ENCODE measurements around the gene HSP90AA1.

HSP90AA1 gene

DNA sequence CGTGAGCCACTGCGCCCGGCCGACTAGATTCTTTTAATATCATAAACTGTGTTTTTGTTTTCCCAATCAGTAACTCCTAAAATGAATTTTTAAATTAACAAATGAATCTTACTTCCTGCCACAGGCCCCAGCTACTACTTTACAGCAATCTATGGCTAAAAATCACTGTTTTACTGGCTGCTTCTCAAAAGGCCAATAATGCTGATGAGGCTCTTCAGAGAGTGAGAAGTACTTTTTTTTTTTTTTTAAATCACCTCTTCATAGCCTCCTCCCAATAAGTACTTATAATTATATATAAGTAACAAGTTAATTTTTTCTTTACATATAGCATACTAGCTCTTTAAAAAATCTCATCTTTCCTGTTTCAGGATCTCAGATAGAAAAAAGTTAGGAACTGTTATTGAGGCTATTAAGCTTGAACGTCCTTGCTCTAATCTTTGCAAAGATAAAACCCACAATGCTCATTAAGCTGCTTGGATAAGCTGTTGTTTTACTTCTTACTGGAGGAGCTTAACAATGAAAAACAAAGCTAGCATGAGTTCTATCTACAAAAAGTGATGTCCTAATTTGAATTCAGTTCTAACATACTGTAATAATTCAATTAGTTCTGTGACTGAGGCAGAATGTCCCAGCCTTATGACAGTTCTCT lies 40.1 kb upstream of the HSP90AA1 start:
- H2AFZ ChIP-seq (ENCODE audit: low read depth, low read length): no peak overlapping the region
- no peaks in the 10 kb centered on the region for H3K79me2 ChIP-seq (ENCODE audit: insufficient read depth, low read length)
- no peaks in the 10 kb centered on the region for H3K9me3 ChIP-seq (ENCODE audit: insufficient read depth, low read length, severe bottlenecking)
- no peaks in the 10 kb centered on the region for H3K27me3 ChIP-seq (ENCODE audit: insufficient read depth, low read length, poor library complexity)
- H3K4me2 ChIP-seq (ENCODE audit: insufficient read depth, low read length): no peak overlapping the region
- no peaks in the 10 kb centered on the region for H3K36me3 ChIP-seq (ENCODE audit: insufficient read depth, low read length)
- no peaks in the 10 kb centered on the region for H3K4me1 ChIP-seq (ENCODE audit: insufficient read depth, low read length)
- H3K27ac ChIP-seq (ENCODE audit: low read length): no peak overlapping the region
- H3K9ac ChIP-seq (ENCODE audit: low read depth, low read length): no peak overlapping the region
- ATAC-seq (ENCODE audit: insufficient read depth, low read depth) (no peak), DNase-seq (no peak)
- no peak overlapping the region for H3K4me3 ChIP-seq (ENCODE audit: low read depth in 1 of 2, low read length in 2 of 2)
- TF ChIP-seq CTCF (IDR thresholded peaks at IDR 0.05; ENCODE audit: borderline replicate concordance, extremely low read depth, low read length, poor library complexity, severe bottlenecking): no peak
- TF ChIP-seq EZH2 (IDR thresholded peaks at IDR 0.05; ENCODE audit: borderline replicate concordance, low read depth, low read length, severe bottlenecking): no peak
- no peaks in the 10 kb centered on the region for H4K20me1 ChIP-seq (ENCODE audit: insufficient read depth, low read length)

GRCh38 chr14:102125546-102125945 lies 38.7 kb upstream of the HSP90AA1 start:
- H3K27ac ChIP-seq (ENCODE audit: low read length): no peak overlapping the region
- TF ChIP-seq CTCF (IDR thresholded peaks at IDR 0.05; ENCODE audit: borderline replicate concordance, extremely low read depth, low read length, poor library complexity, severe bottlenecking): no peak
- TF ChIP-seq EZH2 (IDR thresholded peaks at IDR 0.05; ENCODE audit: borderline replicate concordance, low read depth, low read length, severe bottlenecking): no peak

GRCh38 chr14:102124419-102124818 lies 37.6 kb upstream of the HSP90AA1 start:
- H3K27ac ChIP-seq (ENCODE audit: low read length): no peak overlapping the region
- no peak for DNase-seq
- no peak for ATAC-seq (ENCODE audit: insufficient read depth, low read depth)

More at GRCh38 chr14:102125546-102125945, 38.7 kb upstream of the HSP90AA1 start:
- Histone ChIP-seq H4K20me1 (ENCODE audit: insufficient read depth, low read length) (no peaks in the 10 kb centered on the region), H3K79me2 (ENCODE audit: insufficient read depth, low read length) (no peaks in the 10 kb centered on the region), H3K27me3 (ENCODE audit: insufficient read depth, low read length, poor library complexity) (no peaks in the 10 kb centered on the region), H3K9ac (ENCODE audit: low read depth, low read length) (no peak overlapping the region), H3K9me3 (ENCODE audit: insufficient read depth, low read length, severe bottlenecking) (no peaks in the 10 kb centered on the region), H3K36me3 (ENCODE audit: insufficient read depth, low read length) (no peaks in the 10 kb centered on the region), H2AFZ (ENCODE audit: low read depth, low read length) (no peak overlapping the region), H3K4me2 (ENCODE audit: insufficient read depth, low read length) (no peak overlapping the region), H3K4me3 (ENCODE audit: low read depth in 1 of 2, low read length in 2 of 2) (no peak overlapping the region), H3K4me1 (ENCODE audit: insufficient read depth, low read length) (no peaks in the 10 kb centered on the region)
- ATAC-seq (ENCODE audit: insufficient read depth, low read depth) (no peak), DNase-seq (no peak)

More at GRCh38 chr14:102124419-102124818, 37.6 kb upstream of the HSP90AA1 start:
- no peaks in the 10 kb centered on the region for H3K79me2 ChIP-seq (ENCODE audit: insufficient read depth, low read length)
- H2AFZ ChIP-seq (ENCODE audit: low read depth, low read length): no peak overlapping the region
- no peak overlapping the region for H3K9ac ChIP-seq (ENCODE audit: low read depth, low read length)
- H3K4me1 ChIP-seq (ENCODE audit: insufficient read depth, low read length): no peaks in the 10 kb centered on the region
- no peaks in the 10 kb centered on the region for H3K9me3 ChIP-seq (ENCODE audit: insufficient read depth, low read length, severe bottlenecking)
- no peak overlapping the region for H3K4me3 ChIP-seq (ENCODE audit: low read depth in 1 of 2, low read length in 2 of 2)
- no peaks in the 10 kb centered on the region for H3K27me3 ChIP-seq (ENCODE audit: insufficient read depth, low read length, poor library complexity)
- H3K36me3 ChIP-seq (ENCODE audit: insufficient read depth, low read length): no peaks in the 10 kb centered on the region
- H3K4me2 ChIP-seq (ENCODE audit: insufficient read depth, low read length): no peak overlapping the region
- H4K20me1 ChIP-seq (ENCODE audit: insufficient read depth, low read length): no peaks in the 10 kb centered on the region
- TF ChIP-seq EZH2 (IDR thresholded peaks at IDR 0.05; ENCODE audit: borderline replicate concordance, low read depth, low read length, severe bottlenecking): no peak
- TF ChIP-seq CTCF (IDR thresholded peaks at IDR 0.05; ENCODE audit: borderline replicate concordance, extremely low read depth, low read length, poor library complexity, severe bottlenecking): no peak
